GM19463 (cell line): ENCODE measurements around the gene C10orf53.
"Not testable (repeated sequence)": the region's sequence is repeated elsewhere in the genome, so short reads cannot be mapped to it uniquely, and the experiment has no call there.

Experiments used
- ATAC-seq: cut with Tn5 transposase; IDR thresholded peaks from one replicate; pipeline ENCODE4 v1.9.1; 2021; ENCODE audit warnings: mild to moderate bottlenecking, moderate library complexity; ENCODE audit not compliant: unreplicated experiment

Gene C10orf53

DNA sequence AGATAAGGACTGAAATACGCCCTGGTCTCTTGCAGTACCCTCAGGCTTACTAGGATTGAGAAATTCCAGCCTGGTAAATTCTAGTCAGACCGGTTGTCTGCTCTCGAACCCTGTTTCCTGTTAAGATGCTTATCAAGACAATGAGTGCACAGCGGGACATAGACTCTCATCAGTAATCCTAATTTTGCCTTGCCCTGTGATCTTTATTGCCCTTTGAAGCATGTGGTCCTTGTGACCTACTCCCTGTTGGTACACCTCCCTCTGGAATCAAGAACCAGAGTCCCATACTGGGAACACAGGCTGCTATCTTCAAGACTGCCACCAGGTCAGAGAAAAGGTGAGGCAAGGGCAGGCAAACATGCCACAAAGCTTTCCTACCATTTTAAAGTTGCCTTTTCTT is 7.2 kb downstream of the C10orf53 start:
- no peak for ATAC-seq

DNA sequence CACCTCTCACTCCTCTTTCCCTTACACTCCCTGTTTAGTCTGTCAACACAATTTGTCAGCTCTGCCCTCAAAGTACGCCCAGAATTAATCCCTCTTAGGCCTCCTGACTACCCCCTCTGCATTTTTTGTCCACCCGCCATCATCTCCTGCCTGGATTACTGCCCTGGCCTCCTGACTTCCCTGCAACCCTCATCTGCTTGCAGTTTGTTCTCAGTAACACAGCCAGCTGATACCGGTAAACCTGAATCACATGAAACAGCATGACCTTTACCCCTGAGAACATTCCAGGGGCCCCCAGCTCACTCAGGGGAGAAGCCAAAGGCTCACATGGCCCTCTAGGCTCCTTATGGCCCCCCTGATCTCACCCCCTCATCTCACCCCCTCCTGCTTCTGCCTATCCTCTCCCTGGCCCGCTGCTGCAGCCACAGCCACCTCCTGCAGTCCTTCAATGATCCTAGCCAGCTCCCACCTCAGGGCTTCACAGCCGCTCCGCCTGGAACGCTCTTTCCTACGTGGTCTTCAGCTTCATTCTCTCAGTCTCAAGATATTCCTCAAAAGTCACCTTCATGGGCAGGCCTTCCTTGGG is 8.9 kb downstream of the C10orf53 start:
- ATAC-seq: no peak

DNA sequence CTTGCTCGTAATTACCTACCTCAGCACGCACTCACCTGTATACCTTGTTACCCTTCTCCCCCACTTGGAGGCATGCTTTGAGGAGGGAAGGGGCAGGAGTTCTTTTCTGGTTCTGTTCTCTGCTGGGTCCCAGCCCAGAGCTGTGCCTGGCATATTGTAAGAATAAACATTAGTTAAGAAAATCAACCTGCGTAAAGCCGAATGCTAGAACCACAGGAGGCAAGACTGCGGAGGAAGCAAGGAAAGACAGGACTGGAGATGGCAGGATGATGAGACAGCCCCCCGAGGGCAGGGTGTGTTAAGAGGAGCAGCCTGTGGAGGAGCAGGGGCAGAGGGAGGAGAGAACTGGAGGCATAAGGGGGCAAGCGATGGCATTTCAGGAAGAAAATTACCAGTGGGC is 9.5 kb downstream of the C10orf53 start:
- no peak for ATAC-seq

DNA sequence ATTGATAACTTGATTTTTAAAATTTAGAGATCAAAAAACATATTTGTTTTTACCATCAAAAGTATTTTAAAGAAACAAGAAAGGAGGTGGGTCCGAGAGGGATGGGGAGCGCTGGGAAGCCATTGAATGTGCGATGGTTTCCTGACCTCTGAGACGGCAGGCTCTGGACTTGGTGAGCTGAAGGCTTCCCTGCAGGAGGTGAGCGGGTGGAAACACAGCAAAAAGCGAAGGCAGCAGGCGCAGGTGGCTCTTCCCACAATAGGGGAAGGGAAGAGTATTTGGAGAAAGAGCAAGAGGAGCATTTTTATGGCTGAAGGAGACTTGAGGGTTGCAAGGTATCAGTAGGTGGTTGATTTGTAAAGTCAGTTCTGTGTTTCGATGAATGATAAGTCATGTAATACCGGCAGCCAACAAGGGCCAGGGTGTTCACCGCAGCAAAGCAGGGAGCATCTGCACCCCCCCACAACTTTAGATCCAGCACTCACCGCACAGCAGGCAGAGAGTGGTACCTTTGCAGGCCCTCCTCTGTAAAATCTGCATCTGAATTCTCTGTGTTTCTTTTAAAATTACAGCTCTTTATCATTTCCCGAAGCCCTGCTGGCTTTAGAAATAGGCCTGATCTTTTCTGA is 10.5 kb downstream of the C10orf53 start:
- ATAC-seq: no peak

DNA sequence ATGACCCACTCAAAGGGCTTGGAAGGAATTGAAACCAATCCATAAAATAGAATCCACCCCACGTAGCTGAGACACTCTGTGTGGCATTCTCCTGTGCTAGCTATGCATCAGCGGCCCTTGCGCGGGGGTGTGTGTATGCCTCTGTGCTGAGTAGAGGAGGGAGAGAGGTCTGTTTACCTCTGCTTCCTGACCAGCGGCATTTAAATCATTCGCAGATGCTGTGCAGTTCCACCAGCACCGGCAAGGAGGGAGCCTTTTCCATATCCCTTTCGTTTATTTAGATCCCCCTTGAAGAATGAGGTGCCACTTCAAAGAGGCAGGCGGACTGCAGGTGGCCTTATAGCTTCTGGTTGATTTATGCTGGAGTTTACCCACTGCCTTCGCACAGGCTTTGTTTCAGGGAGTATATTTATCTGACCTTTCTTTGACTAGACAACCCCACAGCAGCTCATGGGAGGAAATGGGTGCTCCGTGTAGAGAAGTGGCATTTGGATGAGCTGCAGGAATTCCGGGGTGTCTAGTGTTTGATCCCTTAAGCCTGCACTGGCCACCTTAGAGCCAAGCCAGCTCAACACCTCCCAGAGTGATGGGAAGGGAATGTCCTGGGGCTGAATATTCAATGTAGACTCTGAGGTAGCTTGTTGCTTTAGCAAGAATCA is 11.4 kb downstream of the C10orf53 start:
- no peak for ATAC-seq

DNA sequence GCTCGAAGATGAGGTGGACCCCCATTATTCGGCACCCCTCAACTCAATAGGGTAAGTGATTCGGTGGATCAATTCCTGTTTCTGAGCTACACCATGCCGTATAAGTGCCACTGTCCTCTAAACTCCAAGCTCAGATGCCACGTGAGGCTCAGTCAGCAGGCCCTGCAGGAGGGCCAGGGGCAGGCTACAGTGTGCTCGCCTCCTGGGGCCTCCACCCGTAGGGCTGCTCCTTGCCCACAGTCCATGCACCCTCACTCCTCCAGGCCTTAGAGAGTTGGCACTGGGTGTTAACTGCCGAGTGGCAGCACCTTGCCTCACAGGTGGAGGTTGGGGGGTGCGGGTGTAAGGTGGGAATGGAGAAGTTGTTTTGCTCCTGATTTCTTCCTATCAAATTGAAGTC is 12.1 kb downstream of the C10orf53 start:
- ATAC-seq: no peak

DNA sequence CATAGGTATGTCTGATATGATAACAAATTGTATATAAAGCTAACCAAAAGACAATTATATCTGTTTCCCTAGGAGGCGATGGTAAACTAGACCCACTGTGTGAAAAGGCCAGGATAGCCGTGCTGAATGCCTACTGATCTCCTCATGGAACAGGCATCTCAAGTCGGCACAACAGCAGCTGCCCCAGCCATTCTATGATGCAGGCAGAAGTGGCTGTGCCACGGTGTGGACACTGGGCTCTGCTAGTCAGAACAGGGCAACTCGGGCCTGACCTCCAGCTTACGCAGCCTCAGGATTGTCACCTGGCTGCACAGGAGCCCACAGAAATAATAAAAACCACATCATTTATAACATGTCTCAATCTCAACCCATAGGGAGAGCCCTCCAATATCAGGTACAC is 15.0 kb downstream of the C10orf53 start:
- ATAC-seq: no peak

DNA sequence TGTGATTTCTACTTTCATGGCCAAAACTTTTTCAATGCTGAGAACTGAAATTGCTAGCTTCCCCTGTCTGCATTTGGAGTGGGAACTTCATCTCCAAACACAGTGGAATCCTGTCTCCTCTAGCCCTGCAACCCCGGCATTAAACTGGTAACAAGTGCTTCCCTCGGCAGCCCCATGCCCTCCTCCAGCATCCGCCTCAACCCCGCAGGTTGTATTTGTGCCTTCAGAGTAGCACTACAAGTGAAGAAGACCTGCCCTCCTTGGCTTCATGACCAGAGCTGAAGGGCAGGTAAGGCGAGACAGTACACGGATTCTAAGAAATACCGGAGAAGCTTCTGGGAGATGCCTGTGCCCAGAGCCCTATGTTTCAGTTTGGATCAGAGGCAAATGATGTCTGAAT is 16.9 kb downstream of the C10orf53 start:
- ATAC-seq: no peak

DNA sequence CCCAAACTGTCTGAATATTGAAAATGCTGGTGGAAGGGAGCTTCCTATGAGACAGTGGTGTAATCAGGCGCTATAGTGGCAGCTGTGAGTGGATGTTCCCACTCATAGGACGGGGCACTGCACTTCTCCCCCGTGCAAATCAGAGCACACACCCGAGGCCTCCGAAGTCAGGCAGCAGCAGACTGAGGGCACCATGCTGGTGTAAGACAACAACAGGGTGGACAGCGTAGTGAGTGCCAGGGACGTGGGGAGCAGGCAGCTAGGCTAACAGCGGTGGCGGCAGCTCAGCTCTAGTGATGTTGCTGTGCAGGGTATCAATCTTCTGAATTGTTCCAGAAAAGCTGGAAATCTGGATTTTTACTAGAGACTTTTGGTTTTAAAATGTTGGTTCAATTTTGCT is 19.2 kb downstream of the C10orf53 start:
- ATAC-seq: no peak

DNA sequence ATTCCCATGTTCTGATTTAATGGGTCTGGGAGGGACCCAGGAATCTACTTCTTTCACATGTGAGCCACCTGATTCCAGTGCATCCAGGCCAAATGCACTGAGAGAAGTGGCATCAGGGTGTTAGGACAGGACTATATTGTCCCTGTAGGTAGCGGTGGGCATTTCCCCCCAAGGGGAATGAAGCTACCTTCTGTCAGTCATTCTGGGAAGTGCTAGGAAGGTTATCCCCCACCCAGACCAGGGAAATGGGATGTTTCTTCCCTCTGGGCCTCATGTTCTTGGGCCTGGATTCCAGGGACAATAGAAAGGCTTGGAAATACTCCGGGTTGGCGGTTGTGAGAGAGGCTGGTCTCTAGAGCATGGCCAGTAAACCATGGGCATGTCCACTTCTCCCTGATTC is 20.8 kb downstream of the C10orf53 start:
- ATAC-seq: no peak

DNA sequence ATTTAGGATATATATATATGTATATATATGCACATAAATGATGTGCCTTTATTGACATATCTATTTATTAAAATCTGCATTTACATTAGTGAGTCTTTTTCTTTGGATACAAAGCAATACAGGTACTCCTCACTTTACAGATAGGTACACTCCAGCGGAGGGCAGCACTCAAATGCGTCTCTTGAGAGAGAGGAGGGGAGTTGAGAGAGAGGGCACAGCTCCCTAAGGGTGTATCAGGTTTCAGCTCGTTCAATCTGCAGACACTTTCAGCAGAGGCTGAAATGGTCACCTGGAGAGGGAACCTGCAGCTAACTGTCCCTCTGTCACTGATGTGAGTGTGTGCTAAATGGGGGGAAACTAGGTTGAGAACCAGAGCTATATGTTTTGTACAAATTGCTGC is 21.5 kb downstream of the C10orf53 start:
- ATAC-seq: no peak

DNA sequence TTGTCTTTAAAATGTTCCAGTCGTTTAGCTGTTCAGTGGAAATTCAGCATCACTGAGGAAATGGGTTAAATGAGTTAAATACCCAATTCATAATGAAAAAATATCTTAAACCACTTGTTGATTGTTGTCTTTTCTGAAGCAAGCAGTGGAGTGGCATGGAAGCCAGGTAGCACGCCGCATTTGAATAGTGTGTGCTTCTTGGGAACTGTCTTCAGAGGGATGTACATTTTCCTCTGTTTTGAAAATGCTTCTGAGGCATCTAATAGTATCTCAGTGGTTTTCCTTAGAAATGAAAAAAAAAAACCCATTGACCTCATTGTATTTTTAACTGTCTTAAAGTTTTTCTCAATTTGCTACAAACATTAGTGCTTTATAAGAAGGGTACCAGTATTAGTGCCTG is 28.1 kb downstream of the C10orf53 start:
- ATAC-seq: no peak

DNA sequence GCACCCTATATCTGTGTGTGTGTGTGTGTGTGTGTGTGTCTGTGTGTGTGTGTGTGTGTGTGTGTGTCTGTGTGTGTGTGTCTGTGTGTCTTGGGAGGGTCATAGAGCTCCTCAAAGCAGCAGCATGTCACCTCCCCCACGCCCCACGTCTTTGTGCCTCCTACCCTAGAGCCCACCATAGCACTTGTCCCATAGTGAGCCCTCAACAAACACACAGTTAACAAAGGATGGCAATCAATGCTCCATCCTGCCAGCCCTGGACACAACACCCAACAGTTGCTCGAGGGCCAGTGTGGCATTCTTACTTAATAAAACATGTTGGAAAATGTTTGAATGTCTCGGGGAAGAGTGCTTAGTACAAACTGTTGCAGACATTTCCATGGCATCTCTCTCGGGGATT is 30.5 kb downstream of the C10orf53 start:
- no peak for ATAC-seq

DNA sequence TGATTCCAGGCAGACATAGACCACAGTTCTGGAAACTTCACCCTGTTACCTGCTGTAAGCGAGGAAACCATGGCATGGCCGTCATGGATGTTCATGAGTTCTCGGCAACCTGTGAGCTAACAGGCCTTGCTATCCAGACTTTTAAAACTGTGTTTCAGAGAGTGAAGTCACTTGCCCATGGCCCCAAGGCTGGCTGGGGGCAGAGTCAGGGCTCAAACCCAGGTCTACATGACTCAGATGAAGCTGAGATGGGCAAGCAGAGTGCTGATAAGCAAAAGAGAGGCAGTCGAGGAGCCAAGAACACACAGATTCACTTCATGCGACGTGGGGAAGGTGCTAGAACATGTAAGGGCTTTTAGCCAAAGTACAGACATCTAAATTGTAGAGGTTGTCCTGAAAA is 31.5 kb downstream of the C10orf53 start:
- ATAC-seq: no peak

DNA sequence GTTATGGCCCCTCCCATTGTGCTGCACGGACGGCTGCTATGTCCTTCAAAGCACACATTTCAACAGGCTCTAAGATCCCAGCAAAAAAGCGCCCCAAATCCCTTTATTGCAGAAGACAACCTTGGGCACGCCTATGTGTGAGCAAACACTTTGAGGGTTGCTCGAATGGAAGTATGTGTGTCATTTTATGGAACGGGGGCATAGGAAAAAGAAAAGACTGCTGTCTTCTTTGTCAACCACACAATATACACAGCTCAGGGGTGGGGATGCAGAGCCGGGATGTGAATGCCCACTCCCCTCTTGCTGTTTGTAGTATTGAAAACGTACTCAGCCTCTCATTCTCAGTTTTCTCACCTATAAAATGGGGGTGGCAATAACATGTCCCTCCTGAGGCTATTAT is 32.0 kb downstream of the C10orf53 start:
- no peak for ATAC-seq

DNA sequence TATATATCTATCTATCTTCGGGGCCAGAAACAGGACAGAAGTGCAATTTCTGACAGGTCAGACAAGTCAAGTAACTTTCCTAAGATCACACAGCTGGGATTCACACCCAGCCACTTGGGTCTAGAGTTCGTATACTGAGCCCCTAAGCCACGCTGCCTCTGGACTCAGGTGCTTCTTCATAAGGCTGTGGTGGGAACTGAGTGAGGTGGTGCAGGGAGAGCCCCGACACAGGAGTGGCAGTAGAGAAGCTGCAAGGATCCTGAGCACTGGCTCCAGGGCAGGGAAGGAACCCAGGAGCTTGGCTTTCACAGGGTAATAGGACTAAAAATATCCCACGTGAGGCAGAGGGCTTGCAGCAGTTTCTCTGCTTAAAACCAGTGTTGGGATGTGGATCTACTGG is 33.8 kb downstream of the C10orf53 start:
- no peak for ATAC-seq

DNA sequence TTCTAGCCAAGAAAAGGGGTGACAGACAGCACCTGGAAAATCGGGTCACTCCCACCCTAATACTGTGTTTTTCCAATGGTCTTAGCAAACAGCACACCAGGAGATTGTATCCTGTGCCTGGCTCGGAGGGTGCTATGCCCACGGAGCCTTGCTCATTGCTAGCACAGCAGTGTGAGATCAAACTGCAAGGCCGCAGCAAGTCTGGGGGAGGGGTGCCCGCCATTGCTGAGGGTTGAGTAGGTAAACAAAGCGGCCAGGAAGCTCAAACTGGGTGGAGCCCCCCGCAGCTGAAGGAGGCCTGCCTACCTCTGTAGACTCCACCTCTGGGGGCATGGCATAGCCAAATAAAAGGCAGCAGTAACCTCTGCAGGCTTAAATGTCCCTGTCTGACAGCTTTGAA is 35.7 kb downstream of the C10orf53 start:
- ATAC-seq: not testable (repeated sequence)

DNA sequence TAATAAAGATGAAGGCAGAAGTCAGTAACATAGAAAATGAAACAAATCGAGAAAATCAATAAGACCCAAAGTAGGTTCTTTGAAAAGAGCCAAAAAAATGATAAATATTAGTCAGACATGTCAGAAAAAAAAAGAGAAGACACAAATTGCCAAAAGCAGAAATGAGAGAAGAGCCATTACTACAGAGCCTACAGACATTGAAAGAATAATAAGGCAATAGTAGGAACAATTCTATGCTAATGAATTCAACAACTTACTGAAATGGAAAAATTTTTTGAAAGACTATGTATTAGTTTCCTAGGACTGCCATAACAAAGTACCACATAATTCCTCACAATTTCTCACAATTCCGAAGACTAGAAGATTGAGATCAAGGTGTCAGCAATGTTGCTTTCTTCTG is 47.1 kb downstream of the C10orf53 start:
- no peak for ATAC-seq

DNA sequence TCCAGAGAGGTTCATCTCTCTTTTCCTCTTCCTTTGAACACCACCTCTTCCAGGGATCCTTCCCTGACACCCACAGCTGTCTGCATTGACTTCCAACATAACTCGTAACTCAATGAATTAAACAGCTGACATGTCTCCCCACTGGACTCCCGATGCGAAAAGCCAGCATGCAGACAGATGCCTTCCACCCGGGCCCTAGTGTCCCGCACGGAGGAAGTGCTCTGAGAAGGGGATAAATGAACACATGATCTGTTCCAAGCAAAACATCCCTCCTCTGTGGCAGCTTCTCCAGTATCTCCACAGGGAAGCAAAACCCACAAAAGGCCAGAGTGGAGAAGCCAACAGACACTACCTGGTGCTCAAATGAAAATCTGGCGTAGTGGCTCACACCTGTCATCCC is 54.4 kb downstream of the C10orf53 start:
- no peak for ATAC-seq

DNA sequence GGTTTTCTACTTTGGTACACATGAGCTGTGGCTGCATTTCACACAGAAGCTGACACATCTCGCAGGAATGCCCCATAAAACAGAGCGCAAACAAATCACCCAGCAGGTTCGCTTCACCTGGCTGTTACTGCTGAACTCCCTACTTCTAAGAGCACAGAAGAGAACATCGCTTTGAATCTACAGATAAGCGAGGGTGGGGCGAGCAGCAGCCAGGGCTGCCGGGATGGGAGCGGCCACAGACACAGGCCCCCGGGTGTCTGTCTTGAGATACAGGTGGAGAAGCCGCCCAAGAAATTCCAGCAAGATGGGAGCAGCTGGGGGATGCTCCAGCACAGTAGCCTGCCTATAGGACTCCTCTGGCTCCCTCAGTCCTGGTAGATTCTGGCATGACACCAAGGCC is 55.2 kb downstream of the C10orf53 start:
- no peak for ATAC-seq

DNA sequence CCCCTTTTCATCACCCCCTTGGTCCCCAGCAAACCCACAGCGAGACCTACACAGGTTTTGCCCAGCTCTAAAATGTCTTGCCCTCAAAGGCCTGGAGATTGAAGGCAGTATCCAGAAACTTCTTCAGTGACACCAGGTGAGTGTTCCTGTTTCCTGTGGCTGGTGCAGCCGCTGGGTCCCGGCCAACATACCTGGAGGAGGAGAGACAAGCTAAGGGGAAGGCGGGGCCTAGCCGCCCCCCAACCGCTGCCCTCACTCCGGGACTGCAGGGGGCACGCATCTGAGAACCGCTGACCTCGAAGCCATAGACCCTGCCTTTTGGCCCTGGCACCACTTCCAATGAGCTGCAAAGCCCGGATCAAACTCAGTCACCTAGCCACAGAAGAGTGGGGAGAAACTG is 55.7 kb downstream of the C10orf53 start:
- no peak for ATAC-seq

DNA sequence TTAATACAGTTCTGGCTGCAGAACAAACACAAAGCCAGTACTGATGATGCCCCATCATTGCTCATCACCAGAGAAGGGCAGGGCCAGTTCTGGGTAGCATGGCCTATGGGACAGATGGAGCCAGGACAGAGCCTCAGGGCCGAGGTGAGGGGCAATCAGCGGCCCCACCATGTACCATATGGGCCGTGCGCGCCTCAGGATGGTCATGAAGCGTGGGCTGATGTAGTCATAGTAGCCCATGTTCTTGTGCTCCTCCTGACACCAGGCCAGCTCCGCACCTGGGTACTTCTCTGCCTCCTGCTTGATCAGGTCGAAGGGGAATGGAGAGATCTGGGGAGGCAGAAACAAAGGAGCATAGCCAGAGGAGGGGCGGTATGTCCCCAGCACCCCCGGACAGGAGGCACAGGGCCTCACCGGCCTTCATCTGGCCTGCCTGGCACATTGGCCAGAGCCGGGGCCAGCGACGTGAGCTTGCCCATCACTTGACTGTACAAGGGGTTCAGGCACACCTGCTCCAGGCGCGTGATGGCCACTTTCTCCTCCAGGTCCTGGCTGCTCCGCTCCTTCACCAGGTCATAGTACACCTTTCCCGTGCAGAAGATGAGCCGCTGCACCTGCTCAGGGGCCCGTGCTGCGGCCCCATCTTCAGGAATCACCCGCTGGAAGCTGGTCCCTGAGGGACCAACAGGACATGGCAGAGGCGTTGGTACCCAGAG is 56.6 kb downstream of the C10orf53 start:
- no peak for ATAC-seq
